Muscle of back (tissue), 11 donors: ENCODE measurements around the gene DNAJC25. TPM values are rescaled to one million over a fixed set of nuclear protein-coding genes. Genes with fewer than 3 reads are reported as not detected.

Experiments
- DNase-seq, 3 donors: peaks; one replicate each; pipeline versions ENCODE4 v3.0.0 to v3.0.0-alpha.2; 2013
- polyA plus RNA-seq, 10 donors: library from polyadenylated mRNA; unstranded; fragments of 120-200 nt; gene quantifications; one replicate each; pipeline ENCODE4 v1.2.1, GENCODE V29; 2013; ENCODE audit not compliant: insufficient read length in 10 of 10

DNAJC25 gene
- polyA plus RNA-seq, 10 donors = 8.0 to 10.2 (median 8.8) TPM

DNA sequence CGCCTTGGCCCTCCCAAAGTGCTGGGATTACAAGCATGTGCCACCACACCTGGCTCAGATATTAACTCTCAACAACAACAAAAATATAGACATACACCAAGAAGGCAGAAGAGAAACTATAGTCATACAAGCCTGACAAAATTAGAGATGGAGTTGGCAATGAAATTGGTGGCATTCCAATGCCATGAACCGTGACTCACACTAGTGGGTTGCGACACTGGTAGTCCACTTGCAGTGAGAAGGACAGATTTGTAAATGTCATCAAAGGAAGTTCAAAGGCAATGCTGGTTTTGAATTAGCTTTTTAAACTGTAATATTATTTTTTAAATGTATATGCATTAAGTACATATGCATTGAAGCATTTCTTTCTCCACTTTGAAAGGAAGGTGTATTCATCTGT, 8.5 kb upstream of the DNAJC25 start:
- DNase-seq = no peak

DNA sequence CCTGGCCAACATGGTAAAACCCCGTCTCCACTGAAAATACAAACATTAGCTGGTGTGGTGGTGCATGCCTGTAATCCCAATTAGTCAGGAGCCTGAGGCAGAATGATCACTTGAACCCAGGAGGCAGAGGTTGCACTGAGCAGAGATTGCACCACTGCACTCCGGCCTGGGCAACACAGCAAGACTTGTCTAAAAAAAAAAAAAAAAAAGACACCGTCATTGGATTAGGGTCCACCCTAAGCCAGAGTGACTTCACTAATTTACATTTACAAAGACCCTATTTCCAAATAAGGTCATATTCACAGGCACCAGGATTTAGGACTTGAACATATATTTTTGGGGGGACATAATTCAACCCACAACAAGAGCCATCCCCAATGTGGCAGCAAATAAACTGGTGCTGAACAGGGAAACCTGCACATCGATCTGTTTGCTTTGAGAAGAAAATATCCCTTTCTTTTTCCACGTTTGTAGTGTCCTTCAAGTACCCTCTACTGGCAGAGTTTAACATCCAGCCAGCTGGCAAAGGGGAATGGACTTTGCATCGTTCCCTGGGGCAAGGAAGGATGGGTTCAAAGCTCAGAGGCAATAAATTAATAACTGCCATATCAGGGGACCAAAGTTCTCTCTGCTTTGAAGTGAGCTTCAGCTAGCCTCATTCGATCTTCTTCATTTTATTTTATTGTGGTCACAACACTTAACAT, 3.7 kb upstream of the DNAJC25 start:
- no peak for DNase-seq

DNA sequence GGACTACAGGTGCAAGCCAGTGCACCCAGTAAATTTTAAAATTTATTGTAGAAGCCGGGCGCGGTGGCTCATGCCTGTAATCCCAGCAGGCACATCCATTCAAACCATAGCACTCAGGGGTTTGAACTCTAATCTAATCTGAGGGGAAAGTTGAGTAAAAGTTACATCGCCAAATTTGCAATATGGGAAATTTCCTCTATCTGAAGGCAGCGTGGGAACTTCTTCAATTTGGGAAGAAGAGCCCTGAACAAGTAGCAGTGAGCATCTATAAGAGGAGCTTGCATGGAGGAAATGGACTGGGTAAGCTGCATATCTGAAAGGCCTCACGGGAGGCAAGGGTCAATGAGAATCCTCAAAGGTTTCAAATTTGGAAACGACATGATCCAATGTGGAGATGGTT, 2.7 kb upstream of the DNAJC25 start:
- no peak for DNase-seq

GRCh38 chr9:111630182-111630963, 761 bp upstream of the DNAJC25 start:
- DNase-seq = no peak

GRCh38 chr9:111630964-111631213, 245 bp upstream of the DNAJC25 start:
- no peak for DNase-seq

DNA sequence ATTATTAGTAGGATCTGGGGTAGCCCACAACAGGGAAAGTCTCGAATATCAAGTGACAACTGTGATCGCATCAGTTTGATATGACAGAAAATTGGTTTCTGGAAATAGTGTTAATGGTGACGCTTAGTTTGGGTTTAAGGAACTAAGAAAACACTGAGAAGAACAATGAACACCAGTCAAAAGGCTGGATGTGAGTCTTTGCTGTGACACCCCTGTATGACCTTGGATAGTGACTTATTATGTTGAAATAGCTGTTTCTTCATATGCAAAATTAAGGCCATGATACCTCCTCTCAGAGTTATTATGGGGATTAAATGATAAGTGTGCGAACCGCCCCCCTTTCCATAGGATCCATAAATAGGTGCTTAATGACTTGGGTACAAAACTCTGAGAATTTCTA, 926 bp downstream of the DNAJC25 start:
- DNase-seq = no peak

DNA sequence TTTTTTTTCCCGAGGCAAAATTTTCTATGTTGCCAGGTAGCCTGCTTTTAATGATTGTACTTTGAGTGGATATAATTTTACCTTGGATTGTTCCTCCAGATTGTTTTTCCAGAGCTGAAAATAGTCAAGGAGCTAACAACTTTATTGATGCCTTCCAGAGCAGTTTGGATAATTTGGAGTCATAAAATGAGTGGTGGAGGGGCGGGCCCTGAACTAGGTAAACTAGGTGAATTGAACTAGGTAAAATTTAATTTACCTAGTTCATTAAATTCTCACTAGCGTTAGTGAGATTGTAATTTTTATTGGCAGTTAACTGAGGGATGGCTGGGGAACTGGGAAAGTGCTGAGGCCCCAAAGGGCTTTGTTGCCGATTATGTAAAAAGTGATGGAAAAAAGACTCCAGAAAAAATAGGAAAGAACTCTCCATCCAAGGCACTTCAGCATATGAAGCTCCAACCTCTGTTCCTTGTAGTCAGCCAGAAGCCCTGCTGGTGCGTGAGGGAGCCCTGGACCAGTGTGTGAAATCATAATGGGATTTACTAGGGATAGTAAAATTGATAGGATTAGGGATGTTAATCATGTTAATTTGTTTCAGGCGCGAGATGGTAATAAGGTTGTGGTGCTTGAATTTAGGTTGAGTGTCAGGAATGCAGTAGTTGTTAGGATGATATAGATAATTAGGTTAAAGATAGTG, 1.7 kb downstream of the DNAJC25 start:
- DNase-seq = no peak

DNA sequence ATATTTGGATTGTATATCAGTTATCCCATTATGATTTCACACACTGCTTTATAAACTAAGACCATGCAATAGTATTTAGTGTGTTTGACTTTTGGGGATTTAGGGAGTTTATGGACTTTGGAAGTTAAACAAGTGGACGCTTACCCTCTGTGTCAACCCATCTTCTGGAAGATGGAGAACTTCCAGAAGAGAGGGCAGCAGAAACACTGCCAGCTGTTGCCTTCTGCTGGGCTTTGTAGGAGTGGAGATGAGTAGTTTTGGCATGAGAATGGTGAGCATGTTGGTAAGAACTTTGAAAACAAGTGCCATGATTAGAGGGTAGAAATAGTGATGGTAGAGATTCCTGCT, 2.2 kb downstream of the DNAJC25 start:
- no peak for DNase-seq

- no peak for DNase-seq
Observed at GRCh38 chr9:111634860-111635259, 3.7 kb downstream of the DNAJC25 start.

- DNase-seq = no peak
Observed at GRCh38 chr9:111637421-111637950, 6.4 kb downstream of the DNAJC25 start.

DNA sequence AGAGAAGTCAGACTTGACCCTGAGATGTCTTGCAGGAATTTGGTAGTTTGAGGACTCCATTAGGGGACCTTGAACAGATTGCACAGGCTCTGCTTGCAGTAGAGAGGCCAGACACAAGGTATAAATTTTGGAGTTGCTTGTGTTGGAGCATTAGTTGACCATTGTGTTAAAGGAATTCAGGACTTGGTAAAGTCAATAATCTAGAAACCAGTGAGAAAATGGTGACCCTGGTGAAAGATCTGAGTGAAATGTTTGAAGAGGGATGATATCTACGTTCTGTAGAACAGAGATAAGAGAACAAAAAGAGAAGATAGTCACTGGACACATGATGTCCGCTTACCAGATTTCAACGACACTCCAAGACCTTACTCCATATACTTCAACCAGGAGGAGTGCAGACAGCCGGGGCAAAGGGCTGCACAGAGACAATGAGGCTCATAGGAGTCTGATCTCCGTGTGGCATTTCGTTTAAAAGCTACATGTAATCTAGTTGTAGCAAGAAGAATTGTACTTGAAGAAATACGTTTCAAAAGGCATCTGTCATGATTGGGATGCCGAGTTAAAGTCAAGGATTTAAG, 13.2 kb downstream of the DNAJC25 start:
- no peak for DNase-seq

DNA sequence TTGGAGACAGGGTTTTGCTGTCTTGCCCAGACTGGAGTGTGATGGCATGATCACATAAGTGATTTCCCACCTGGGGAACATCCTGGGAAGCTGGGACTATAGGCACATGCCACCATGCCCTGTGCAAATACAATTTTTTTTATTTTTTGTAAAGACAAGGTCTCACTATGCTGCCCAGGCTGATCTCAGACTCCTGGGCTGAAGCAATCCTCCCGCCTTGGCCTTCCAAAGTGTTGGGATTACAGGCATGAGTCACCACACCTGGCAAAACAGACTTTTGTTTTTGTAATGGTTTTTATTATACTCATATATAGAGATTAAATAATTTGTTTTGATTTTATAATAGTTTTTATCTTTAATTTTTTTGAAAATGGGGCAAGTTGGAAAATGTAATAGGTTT, 14.7 kb downstream of the DNAJC25 start:
- no peak for DNase-seq

DNA sequence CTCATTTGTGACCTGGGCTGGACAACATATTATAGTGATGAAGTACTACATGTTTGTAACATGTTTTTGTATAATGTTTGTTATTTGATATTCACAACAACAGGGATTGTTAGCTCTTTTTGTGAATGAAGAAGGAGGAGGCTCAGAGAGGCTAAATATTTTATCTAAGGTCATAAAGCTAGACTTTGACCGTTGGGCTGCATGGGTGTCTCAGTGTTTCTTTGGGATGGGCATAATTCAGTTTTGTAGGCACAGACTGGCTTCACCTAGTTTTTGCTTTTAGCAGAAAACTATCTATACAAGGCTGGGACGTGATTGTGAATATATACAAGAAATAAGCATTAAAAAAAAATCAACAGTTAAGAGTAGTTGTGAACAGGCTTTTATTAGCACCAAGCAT, 15.3 kb downstream of the DNAJC25 start:
- DNase-seq = no peak

- no peak for DNase-seq
Observed at GRCh38 chr9:111648066-111648465, 16.9 kb downstream of the DNAJC25 start.

- no peak for DNase-seq
Observed at GRCh38 chr9:111649016-111649415, 17.9 kb downstream of the DNAJC25 start.

DNA sequence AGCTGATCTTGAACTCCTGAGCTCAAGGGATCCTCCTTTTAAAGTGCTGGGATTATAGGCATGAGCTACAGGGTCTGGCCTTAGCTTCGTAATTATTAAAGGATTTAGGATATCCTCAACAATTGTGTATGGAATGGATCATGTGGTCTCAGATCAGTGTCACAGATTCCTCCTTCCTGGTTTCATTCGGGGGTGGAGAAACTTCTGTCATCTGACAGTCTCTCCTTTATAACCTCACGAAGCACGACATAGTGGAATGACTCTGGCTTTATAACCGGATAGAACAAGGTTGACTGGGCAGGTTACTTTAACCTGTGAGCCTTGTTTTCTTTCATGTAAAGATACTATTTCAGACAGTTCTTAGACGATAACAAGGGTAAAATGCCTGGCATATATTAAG, 25.9 kb downstream of the DNAJC25 start:
- no peak for DNase-seq

DNA sequence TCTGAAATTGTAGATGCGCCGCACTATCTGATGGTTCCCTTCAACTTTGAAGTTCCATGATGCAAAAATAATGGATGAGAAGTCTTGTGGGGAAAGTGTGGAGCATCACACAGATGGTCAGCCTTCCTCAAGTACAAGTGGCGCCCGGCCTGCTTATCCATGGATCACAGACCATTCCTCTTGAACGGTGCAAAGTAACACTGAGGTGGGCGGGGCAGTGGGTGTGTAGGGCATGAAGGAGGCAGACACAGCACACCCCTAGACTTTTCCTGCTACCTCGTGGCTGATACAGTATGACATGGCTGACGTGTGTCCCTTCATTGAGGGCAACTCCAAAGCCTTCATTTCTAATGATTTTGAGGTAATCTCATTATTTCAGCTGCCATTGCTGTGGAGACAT, 27.8 kb downstream of the DNAJC25 start:
- no peak for DNase-seq

DNA sequence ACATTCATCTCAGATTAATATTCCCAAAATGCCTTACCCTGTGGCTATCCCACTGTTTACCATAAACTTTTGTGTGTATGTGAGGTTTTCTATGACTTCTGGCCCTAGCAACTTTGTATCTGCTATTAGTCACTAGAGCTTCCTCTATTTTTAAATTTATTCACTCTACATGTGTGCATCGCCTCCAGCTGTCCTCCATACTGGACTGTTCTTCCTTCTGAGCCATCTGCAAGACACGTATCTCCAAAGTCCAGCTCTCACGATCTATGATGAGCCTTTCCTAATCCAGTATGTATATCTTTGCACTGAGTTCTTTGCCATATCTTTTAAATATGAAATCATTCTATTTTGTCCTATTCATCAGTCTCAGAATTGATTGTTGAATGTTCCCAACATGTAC, 28.6 kb downstream of the DNAJC25 start:
- no peak for DNase-seq

DNA sequence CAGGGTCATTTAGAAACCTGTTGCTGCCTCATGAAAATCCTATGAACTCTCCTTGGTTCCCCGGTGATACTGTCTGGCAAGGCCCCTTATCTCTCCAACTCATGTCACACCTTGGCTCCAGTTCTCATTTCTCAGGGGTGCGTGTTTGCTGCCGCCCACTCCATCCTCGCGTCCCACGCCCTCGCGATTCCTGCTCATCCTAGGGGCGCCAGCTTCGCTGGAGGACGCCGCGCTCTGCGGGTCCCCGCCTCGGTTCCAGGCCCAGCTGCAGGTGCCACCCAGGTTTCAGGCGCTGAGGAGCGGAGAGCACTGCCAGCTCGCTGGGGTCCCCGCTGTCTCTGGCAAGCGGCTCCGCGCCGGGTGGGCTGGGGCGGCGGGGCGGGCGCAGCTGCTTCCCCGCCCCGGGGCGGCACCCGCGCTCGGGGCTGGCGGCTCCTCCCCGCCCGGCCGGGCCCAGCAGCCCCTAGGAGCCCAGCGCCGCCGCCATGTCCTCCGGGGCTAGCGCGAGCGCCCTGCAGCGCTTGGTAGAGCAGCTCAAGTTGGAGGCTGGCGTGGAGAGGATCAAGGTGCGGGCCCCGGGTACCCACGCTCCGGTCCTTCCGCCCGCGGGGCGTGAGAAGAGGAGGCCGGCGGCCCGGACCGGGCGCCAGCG, 30.1 kb downstream of the DNAJC25 start, which contains the start of gene GNG10:
TSS of gene GNG10 (plus strand) at position 456 of the 652 bp plus-strand sequence. CDS start at position 486, 30 bp downstream.
- peak; percentile 35 to 85 (median 61) for DNase-seq

- peak; percentile 9 to 72 (median 34) for DNase-seq
Observed at GRCh38 chr9:111661802-111662521, 30.8 kb downstream of the DNAJC25 start.

DNA sequence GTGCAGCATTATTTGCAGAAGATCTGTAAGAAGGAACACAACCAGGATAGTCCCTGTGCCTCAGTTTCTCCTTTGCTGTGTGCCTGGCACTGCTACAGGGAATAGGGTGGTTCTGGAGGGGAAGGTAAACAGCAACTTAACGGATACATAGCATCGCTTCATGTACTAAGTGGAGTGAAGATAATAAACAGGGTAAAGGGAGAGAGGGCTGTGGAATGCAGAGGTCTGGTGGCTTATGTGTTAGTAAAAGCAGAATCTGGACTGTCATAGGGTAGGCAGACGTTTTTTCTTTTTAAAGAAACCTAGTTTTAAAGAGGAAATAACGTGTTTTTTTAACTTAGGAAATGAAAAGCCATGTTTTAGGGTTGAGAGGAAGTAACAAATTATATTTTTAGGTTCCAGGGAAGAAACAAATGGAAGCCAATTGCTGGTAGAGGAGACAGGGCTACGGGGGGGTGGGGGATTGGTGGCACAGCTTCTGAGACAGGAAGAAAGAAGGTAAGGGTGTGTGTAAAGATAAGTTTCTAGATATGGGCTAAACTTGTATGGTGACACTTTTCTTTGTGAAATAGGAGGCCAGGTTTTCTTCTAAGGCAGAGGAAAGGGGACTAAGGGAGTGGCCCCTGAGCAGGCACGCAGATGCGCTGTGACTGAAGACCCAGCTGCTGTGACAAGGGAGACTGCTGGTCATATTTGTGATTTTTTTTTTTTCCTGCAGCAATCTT, 31.6 kb downstream of the DNAJC25 start:
- no peak for DNase-seq
